ENCODE results near the gene SPSB3.

Gene SPSB3

GRCh38 chr16:1782408-1783264, at the start of gene SPSB3, which contains the start of gene NUBP2 (continued):
- TF ChIP-seq SP3 (tag by site-specific recombination; IDR thresholded peaks at IDR 0.05) = peak; percentile 99
- TF ChIP-seq ZFP41 (tag by site-specific recombination; IDR thresholded peaks at IDR 0.05; ENCODE audit: borderline replicate concordance) = no peak
- TF ChIP-seq KLF10 (tag by site-specific recombination; IDR thresholded peaks at IDR 0.05) = peak; percentile 71; the same call in 1 of the 2 replicates
- TF ChIP-seq GLI2 (tag by site-specific recombination; IDR thresholded peaks at IDR 0.05; ENCODE audit: borderline replicate concordance, low read depth) = no peak
- peak; percentile 28; the same call in 1 of the 2 replicates for TF ChIP-seq GLIS1 (tag by site-specific recombination; IDR thresholded peaks at IDR 0.05)
- TF ChIP-seq ZNF629 (tag by site-specific recombination; IDR thresholded peaks at IDR 0.05) = peak; percentile 62; the same call in 1 of the 2 replicates
- TF ChIP-seq ZNF350 (tag by site-specific recombination; IDR thresholded peaks at IDR 0.05) = no peak
- no peak for TF ChIP-seq ZNF571 (tag by site-specific recombination; IDR thresholded peaks at IDR 0.05)
- TF ChIP-seq ZNF639 (tag by site-specific recombination; IDR thresholded peaks at IDR 0.05) = peak; percentile 63; the same call in 1 of the 2 replicates
- no peak for TF ChIP-seq MZF1 (tag by site-specific recombination; IDR thresholded peaks at IDR 0.05; ENCODE audit: borderline replicate concordance)
- TF ChIP-seq ZNF16 (tag by site-specific recombination; IDR thresholded peaks at IDR 0.05; ENCODE audit: low read depth) = no peak
- no peak for TF ChIP-seq ZNF18 (tag by site-specific recombination; IDR thresholded peaks at IDR 0.05)
- no peak for TF ChIP-seq ZNF658 (tag by site-specific recombination; IDR thresholded peaks at IDR 0.05)
- TF ChIP-seq ZNF404 (tag by site-specific recombination; IDR thresholded peaks at IDR 0.05) = no peak
- TF ChIP-seq PRDM1 (tag by site-specific recombination; IDR thresholded peaks at IDR 0.05) = no peak
- no peak for TF ChIP-seq ZNF202 (tag by site-specific recombination; IDR thresholded peaks at IDR 0.05; ENCODE audit: borderline replicate concordance)
- no peak for TF ChIP-seq ZNF530 (tag by site-specific recombination; IDR thresholded peaks at IDR 0.05; ENCODE audit: low read depth)
- peak; percentile 80 for TF ChIP-seq ZBTB20 (tag by site-specific recombination; IDR thresholded peaks at IDR 0.05)
- peak; percentile 53; the same call in 1 of the 2 replicates for TF ChIP-seq KLF8 (tag by site-specific recombination; IDR thresholded peaks at IDR 0.05)
- no peak for TF ChIP-seq ZNF26 (tag by site-specific recombination; IDR thresholded peaks at IDR 0.05)
- no peak for TF ChIP-seq PRDM2 (tag by site-specific recombination; IDR thresholded peaks at IDR 0.05; ENCODE audit: borderline replicate concordance)
- TF ChIP-seq ZNF76 (tag by site-specific recombination; IDR thresholded peaks at IDR 0.05; ENCODE audit: borderline replicate concordance, low read depth) = peak; percentile 58; the same call in 1 of the 2 replicates
- peak; percentile 99 for TF ChIP-seq ZEB2 (tag by site-specific recombination; IDR thresholded peaks at IDR 0.05)
- no peak for TF ChIP-seq ZFP37 (tag by site-specific recombination; IDR thresholded peaks at IDR 0.05)
- peak; percentile 68; the same call in 1 of the 2 replicates for TF ChIP-seq ZNF600 (tag by site-specific recombination; IDR thresholded peaks at IDR 0.05)
- 0 out of 2 replicates have a peak, but pooled peaks have one; percentile 34 for TF ChIP-seq ZNF596 (tag by site-specific recombination; IDR thresholded peaks at IDR 0.05)
- TF ChIP-seq ZNF302 (tag by site-specific recombination; IDR thresholded peaks at IDR 0.05; ENCODE audit: low read depth) = no peak
- TF ChIP-seq HOXD13 (CRISPR knock-in tag; IDR thresholded peaks at IDR 0.05; ENCODE audit: borderline replicate concordance) = no peak
- TF ChIP-seq KLF9 (tag by site-specific recombination; IDR thresholded peaks at IDR 0.05; ENCODE audit: low read depth) = peak; percentile 49
- no peak for TF ChIP-seq ZSCAN23 (tag by site-specific recombination; IDR thresholded peaks at IDR 0.05)
- TF ChIP-seq SP7 (tag by site-specific recombination; IDR thresholded peaks at IDR 0.05) = no peak
